ENCODE data around the gene EXOC3.

Gene EXOC3

DNA sequence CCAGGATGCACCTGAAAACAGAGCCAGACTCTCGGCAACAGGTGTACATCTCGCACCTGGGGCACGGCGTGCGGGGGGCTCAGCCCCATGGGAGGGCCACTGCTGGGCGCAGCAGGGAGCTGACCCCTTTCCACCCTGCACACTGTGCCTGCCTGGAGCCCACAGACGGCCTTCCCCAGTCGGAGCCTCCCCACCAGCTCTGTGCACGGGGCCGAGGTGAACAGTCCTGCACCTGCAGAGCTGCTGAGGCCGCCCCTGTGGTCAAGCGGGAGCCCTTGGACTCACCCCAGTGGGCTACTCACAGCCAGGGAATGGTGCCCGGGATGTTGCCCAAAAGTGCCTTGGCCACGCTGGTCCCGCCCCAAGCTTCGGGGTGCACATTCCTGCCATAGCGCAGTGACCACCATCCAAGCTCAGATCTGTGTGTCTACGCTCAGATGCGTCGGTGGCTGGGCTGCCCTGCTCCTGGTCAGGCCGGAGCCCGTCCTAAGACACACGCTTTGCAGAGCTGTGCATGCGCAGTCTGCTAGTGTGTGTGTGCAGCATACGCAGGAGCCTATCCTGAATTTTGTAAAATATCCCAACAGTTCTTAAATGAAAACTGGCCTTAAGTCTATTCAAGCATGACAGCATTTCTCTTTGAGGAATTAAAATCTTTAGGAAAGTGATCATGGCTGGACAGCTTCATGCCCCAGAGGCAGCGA is 8.4 kb upstream of the EXOC3 start:
- DNase-seq (ENCODE audit: low spot score in 2 of 2): no peak
- Histone ChIP-seq H3K4me1 (no peaks in the 10 kb centered on the region), H3K9me3 (no peaks in the 10 kb centered on the region), H3K4me3 (no peak overlapping the region), H3K36me3 (replicated peaks) (no peaks in the 10 kb centered on the region; the same call in 1 of the 2 replicates), H3K27me3 (ENCODE audit: low read depth) (no peaks in the 10 kb centered on the region)
- in situ Hi-C loops (cut with MboI; ENCODE audit: low sequenced_read_pairs): loop anchor here (5.0 kb wide), 1 partner anchor 122 kb away; no protein-coding TSS in a partner anchor

DNA sequence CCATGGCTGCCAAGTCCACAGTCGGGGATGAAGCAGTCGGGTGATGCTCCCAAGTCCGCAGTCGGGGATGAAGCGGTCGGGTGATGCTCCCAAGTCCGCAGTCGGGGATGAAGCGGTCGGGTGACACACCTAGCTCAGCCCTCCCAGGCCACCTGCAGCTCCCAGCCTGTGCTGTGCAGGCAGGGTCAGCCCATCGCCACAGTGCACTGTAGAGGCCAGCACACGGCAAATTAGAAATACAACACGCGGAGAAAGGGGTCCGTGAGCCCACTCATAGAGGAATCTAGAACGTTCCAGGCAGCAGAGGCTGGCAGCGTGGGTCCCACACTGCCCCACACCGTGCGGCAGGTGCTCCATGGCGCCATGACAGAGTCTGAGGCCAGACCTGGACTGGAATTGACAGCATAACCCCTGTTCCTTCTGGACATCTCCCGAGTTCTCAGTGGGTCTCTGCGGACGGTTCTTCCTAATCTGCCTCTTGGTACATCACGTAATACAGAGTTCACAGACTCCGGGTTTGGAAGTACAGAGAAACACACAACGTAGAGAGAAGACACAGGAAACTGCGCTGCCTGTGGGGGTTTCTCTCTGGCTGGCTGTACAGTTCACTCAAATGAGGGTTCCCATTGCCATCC is 7.7 kb upstream of the EXOC3 start:
- no peak overlapping the region for H3K4me3 ChIP-seq
- in situ Hi-C loops (cut with MboI; ENCODE audit: low sequenced_read_pairs): loop anchor here (5.0 kb wide), 1 partner anchor 123 kb away; no protein-coding TSS in a partner anchor
- DNase-seq (ENCODE audit: low spot score in 2 of 2): no peak
- no peaks in the 10 kb centered on the region for H3K9me3 ChIP-seq
- H3K36me3 ChIP-seq (replicated peaks): no peaks in the 10 kb centered on the region; the same call in 1 of the 2 replicates
- no peaks in the 10 kb centered on the region for H3K4me1 ChIP-seq
- no peaks in the 10 kb centered on the region for H3K27me3 ChIP-seq (ENCODE audit: low read depth)

GRCh38 chr5:435961-436640 is 6.9 kb upstream of the EXOC3 start:
- DNase-seq (ENCODE audit: low spot score in 2 of 2): peak in 1 of 2 experiments; percentile 36
- no peaks in the 10 kb centered on the region for H3K9me3 ChIP-seq
- in situ Hi-C loops (cut with MboI; ENCODE audit: low sequenced_read_pairs): loop anchor here (5.0 kb wide), 1 partner anchor 124 kb away; no protein-coding TSS in a partner anchor

GRCh38 chr5:436641-436975 is 6.4 kb upstream of the EXOC3 start:
- in situ Hi-C loops (cut with MboI; ENCODE audit: low sequenced_read_pairs): loop anchor here (5.0 kb wide), 1 partner anchor 124 kb away; no protein-coding TSS in a partner anchor
- no peaks in the 10 kb centered on the region for H3K4me1 ChIP-seq
- H3K9me3 ChIP-seq: no peaks in the 10 kb centered on the region
- H3K36me3 ChIP-seq (replicated peaks): no peaks in the 10 kb centered on the region
- DNase-seq (ENCODE audit: low spot score in 2 of 2): no peak
- no peaks in the 10 kb centered on the region for H3K27me3 ChIP-seq (ENCODE audit: low read depth)
- H3K4me3 ChIP-seq: no peak overlapping the region

More at GRCh38 chr5:435961-436640, 6.9 kb upstream of the EXOC3 start:
- H3K4me1 ChIP-seq: no peaks in the 10 kb centered on the region
- H3K36me3 ChIP-seq (replicated peaks): no peaks in the 10 kb centered on the region
- H3K27me3 ChIP-seq (ENCODE audit: low read depth): no peaks in the 10 kb centered on the region
- no peak overlapping the region for H3K4me3 ChIP-seq

GRCh38 chr5:437281-437771 is 5.7 kb upstream of the EXOC3 start:
- Histone ChIP-seq H3K27me3 (ENCODE audit: low read depth) (no peaks in the 10 kb centered on the region), H3K4me1 (no peaks in the 10 kb centered on the region), H3K4me3 (no peak overlapping the region), H3K36me3 (replicated peaks) (no peaks in the 10 kb centered on the region), H3K9me3 (no peaks in the 10 kb centered on the region)
- in situ Hi-C loops (cut with MboI; ENCODE audit: low sequenced_read_pairs): loop anchor here (5.0 kb wide), 1 partner anchor 125 kb away; no protein-coding TSS in a partner anchor
- DNase-seq (ENCODE audit: low spot score in 2 of 2): no peak

DNA sequence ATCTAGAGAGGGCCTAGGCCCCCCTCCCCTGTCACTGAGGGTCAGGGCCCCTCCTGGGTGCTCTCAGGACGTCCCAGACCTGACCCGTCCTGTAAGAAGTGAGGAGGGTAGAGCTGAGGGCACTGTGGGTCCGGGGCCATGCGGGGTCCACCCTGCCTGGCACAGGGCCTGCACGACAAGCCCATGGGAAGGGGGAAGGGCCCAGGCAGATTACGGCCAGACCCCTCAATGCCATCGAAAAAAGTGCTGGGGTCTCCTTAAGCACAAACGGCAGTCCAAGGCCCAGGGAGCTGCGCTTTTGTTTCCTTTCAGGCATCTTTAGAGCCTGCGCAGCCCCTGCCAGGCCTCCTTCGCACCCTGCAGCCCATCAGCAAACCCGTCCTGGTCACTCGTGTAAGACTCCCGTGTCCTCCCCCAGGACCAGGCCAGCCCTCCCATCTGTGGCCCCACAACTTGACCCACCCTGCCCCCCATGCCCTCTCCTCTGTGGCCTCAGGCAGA is 4.4 kb upstream of the EXOC3 start:
- H3K36me3 ChIP-seq (replicated peaks): no peaks in the 10 kb centered on the region
- in situ Hi-C loops (cut with MboI; ENCODE audit: low sequenced_read_pairs): loop anchor here (5.0 kb wide), 1 partner anchor 126 kb away; no protein-coding TSS in a partner anchor
- H3K9me3 ChIP-seq: no peaks in the 10 kb centered on the region
- H3K4me3 ChIP-seq: no peak overlapping the region
- H3K4me1 ChIP-seq: no peaks in the 10 kb centered on the region
- no peak for DNase-seq (ENCODE audit: low spot score in 2 of 2)
- no peaks in the 10 kb centered on the region for H3K27me3 ChIP-seq (ENCODE audit: low read depth)

DNA sequence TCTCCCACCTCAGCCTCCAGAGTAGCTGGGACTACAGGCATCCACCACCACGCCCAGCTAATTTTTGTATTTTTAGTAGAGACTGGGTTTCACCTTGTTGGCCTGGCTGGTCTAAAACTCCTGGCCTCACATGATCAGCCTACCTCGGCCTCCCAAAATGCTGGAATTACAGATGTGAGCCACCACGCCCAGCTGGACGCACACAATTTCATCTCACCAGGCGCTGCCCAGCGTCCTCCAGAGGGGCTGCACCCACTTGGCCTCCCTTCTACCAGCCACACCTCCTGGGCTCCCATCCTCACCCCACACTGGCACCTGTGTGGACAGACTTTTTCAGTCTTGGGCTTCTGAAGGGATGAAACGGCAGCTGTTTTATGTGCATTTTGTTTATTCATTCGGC is 3.8 kb upstream of the EXOC3 start:
- Histone ChIP-seq H3K27me3 (ENCODE audit: low read depth) (no peaks in the 10 kb centered on the region), H3K4me3 (no peak overlapping the region), H3K9me3 (no peaks in the 10 kb centered on the region), H3K4me1 (no peaks in the 10 kb centered on the region), H3K36me3 (replicated peaks) (no peaks in the 10 kb centered on the region)
- no peak for DNase-seq (ENCODE audit: low spot score in 2 of 2)
- in situ Hi-C loops (cut with MboI; ENCODE audit: low sequenced_read_pairs): loop anchor here (5.0 kb wide), 1 partner anchor 127 kb away; no protein-coding TSS in a partner anchor

GRCh38 chr5:439636-440035 is 3.3 kb upstream of the EXOC3 start:
- in situ Hi-C loops (cut with MboI; ENCODE audit: low sequenced_read_pairs): loop anchor here (5.0 kb wide), 1 partner anchor 127 kb away; no protein-coding TSS in a partner anchor
- H3K9me3 ChIP-seq: no peaks in the 10 kb centered on the region
- H3K4me1 ChIP-seq: no peaks in the 10 kb centered on the region
- no peak for DNase-seq (ENCODE audit: low spot score in 2 of 2)
- no peaks in the 10 kb centered on the region for H3K27me3 ChIP-seq (ENCODE audit: low read depth)
- no peaks in the 10 kb centered on the region for H3K36me3 ChIP-seq (replicated peaks)
- H3K4me3 ChIP-seq: no peak overlapping the region

GRCh38 chr5:440401-441201 is 2.4 kb upstream of the EXOC3 start:
- DNase-seq (ENCODE audit: low spot score in 2 of 2): no peak
- in situ Hi-C loops (cut with MboI; ENCODE audit: low sequenced_read_pairs): no loop called here
- no peaks in the 10 kb centered on the region for H3K9me3 ChIP-seq
- H3K4me3 ChIP-seq: no peak overlapping the region
- H3K27me3 ChIP-seq (ENCODE audit: low read depth): no peaks in the 10 kb centered on the region
- no peaks in the 10 kb centered on the region for H3K36me3 ChIP-seq (replicated peaks)
- no peaks in the 10 kb centered on the region for H3K4me1 ChIP-seq

DNA sequence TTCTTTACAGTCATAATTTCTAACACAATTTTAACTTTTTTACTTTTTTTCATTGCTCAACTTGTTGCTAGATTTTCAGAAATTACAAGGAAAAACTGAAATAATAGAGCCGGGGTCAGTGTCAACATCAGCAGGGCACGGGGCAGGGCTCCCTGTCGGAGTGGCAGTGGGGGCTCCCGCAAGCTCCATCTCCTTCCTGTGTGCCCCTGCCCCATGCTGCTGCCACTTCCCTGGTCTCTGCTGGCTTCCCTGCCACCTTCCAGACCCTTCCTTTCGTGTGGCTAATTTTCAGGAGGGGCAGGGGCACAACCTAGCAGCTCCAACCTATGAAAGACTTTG is 1.0 kb upstream of the EXOC3 start:
- in situ Hi-C loops (cut with MboI; ENCODE audit: low sequenced_read_pairs): no loop called here
- no peaks in the 10 kb centered on the region for H3K4me1 ChIP-seq
- peak overlapping the region; percentile 87 for H3K4me3 ChIP-seq
- no peaks in the 10 kb centered on the region for H3K9me3 ChIP-seq
- H3K27me3 ChIP-seq (ENCODE audit: low read depth): no peaks in the 10 kb centered on the region
- peaks cover 2% of the 10 kb centered on the region for H3K36me3 ChIP-seq (replicated peaks)
- no peak for DNase-seq (ENCODE audit: low spot score in 2 of 2)

DNA sequence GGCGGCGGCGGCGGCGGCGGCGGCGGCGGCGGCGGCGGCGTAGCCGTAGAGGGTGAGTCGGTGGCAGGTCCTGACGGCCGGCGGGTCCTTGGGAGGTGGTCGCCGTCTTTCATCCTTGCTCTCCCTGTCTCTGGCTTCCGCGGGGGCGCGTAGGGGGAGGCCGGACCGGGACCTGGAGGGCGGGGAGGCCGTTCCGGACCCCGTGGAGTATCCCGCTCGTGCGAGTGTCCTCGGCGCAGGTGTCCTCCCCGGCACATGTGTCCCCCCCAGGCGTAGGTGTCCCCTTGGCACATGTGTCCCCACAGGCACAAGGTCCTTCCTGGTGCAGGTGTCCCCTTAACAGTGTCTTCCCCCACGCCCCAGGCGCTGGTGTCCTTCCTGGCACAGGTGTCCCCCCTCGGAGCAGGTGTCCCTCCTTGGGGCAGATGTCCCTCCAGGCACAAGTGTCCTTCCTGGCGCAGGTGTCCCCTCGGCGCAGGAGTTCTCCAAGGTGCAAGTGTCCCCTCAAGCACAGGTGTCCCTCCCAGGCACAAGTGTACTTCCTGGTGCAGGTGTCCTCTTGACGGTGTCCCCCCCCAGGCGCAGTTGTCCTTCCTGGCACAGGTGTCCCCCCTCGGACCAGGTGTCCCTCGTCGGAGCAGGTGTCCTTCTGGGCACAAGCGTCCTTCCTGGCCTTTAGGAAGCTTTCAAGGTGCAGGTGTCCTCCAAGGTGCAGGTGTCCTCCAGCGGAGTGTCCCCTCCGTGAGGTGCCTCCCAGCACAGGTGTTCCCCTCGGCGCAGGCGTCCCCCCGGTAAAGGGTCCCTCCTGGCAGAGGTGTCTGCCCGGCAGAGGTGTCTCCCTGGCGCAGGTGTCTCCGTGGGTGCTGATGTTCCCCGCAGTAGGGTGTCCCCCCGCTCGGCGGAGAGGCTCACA is 519 bp downstream of the EXOC3 start:
- Histone ChIP-seq H3K36me3 (replicated peaks) (peaks cover 17% of the 10 kb centered on the region), H3K4me3 (peak overlapping the region; percentile 87), H3K27me3 (ENCODE audit: low read depth) (no peaks in the 10 kb centered on the region), H3K9me3 (no peaks in the 10 kb centered on the region), H3K4me1 (no peaks in the 10 kb centered on the region)
- DNase-seq (ENCODE audit: low spot score in 2 of 2): no peak
- in situ Hi-C loops (cut with MboI; ENCODE audit: low sequenced_read_pairs): no loop called here

GRCh38 chr5:444226-444625 is 1.2 kb downstream of the EXOC3 start:
- Histone ChIP-seq H3K4me1 (no peaks in the 10 kb centered on the region), H3K4me3 (peak overlapping the region; percentile 87), H3K36me3 (replicated peaks) (peaks cover 25% of the 10 kb centered on the region), H3K27me3 (ENCODE audit: low read depth) (no peaks in the 10 kb centered on the region), H3K9me3 (no peaks in the 10 kb centered on the region)
- in situ Hi-C loops (cut with MboI; ENCODE audit: low sequenced_read_pairs): no loop called here
- no peak for DNase-seq (ENCODE audit: low spot score in 2 of 2)
